ENCODE data around the gene GP5.

GP5 gene

DNA sequence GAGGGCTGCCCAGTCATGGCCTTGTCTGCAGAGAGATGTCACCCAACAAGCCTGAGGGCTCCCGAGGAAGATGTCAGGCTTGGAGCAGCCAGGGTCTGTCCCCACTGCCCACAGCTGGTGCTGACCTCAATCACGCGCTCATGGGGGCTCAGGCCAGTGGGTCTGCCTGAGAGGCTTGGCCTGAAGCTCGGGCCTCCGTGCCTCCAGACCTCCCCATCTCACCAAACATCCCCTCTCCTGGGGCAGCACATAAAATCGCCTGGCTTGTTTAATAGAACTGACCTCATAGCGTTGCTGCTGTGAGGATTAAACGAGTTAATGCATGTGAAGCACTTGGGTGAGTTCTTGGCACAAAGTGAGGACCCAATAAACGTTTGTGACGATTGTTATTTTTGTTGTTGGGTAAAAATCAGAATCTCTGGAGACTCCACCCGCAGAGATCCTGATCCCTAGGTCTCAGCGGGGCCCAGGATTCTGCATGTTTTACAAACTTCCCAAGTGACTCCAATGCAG, 33.0 kb downstream of the GP5 start:
- TF ChIP-seq, protein P1, sequence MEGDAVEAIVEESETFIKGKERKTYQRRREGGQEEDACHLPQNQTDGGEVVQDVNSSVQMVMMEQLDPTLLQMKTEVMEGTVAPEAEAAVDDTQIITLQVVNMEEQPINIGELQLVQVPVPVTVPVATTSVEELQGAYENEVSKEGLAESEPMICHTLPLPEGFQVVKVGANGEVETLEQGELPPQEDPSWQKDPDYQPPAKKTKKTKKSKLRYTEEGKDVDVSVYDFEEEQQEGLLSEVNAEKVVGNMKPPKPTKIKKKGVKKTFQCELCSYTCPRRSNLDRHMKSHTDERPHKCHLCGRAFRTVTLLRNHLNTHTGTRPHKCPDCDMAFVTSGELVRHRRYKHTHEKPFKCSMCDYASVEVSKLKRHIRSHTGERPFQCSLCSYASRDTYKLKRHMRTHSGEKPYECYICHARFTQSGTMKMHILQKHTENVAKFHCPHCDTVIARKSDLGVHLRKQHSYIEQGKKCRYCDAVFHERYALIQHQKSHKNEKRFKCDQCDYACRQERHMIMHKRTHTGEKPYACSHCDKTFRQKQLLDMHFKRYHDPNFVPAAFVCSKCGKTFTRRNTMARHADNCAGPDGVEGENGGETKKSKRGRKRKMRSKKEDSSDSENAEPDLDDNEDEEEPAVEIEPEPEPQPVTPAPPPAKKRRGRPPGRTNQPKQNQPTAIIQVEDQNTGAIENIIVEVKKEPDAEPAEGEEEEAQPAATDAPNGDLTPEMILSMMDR (IDR thresholded peaks at IDR 0.05; ENCODE audit: borderline replicate concordance, insufficient read depth, low read depth, low read length) = no peak

DNA sequence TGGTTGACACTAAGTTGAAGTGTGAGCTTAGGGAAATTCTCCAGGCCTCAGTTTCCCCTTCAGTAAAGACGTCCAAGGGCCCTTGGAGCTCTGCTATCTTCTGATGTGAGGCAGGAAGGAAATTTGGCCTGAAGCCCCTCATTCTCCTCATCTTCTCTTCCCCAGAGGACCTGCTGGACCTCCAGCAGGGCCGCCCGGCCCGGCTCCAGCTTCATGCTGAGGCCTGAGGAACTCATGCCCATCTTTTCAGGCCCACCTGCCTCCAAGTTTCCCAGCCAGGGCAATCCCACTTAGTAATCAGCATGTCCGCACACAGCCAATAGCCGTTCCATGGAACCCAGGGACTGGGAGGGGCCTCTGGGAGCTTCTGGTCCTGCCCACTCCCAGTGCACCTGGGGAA, 33.5 kb downstream of the GP5 start:
- TF ChIP-seq, protein P1 (IDR thresholded peaks at IDR 0.05; ENCODE audit: borderline replicate concordance, insufficient read depth, low read depth, low read length) = no peak
- H3K4me3 ChIP-seq (ENCODE audit: low read depth, low read length) = no peak overlapping the region

More for the DNA sequence above, 33.0 kb downstream of the GP5 start:
- no peak overlapping the region for H3K4me3 ChIP-seq (ENCODE audit: low read depth, low read length)

DNA sequence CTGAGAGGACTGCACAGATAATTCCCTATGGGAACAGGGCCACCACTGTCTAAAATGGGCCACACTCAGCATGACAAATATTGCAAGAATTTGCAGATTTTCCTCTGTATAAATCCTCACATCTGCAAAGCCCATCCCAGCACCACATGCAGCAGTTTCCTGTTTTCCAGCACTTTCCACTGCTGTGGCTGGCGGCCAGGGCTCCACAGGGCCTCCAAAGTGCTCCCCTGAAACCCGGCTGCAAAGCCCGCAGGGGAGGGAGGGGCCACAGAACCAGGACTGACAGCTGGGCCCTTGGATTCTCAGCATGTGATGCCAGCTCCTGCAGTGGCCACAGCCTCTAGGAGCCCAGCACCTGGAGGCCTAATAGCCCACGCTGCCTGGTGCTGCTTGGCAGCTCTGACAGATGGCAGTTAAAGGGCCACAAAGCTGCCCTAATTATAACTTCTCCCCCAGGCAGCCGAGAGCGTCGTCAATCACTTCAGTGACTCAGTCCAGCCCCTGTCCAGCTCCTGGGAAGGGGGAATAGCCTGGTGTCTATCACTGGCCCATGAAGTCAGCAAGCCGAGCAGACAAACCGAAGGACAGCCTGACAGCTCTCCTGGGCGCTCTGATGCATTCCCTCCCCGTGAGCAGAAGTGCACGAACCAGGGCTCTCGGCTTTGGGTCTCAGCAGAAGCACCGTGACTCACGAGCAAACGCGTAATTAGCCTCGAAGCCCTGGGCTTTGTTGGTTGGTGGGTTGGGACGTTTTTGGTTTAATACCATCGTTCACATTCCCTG, 34.2 kb downstream of the GP5 start:
- TF ChIP-seq, protein P1 (IDR thresholded peaks at IDR 0.05; ENCODE audit: borderline replicate concordance, insufficient read depth, low read depth, low read length) = no peak
- no peak overlapping the region for H3K4me3 ChIP-seq (ENCODE audit: low read depth, low read length)

DNA sequence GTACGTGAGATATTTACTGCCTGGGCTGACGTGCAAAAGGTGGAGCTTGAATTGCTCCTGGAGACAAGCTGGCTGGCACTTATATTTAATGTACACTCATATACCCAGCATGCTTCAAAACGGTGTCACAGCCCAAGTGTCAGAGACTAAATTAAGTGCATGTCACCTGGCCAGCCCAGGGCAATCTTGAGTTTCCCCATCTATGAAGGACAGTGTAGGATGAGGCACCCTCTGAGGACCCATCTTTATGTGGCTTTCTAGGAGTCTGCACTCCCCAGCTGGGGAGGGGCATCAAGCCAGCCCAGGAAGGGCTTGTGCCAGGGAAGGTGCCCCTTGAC, 34.8 kb downstream of the GP5 start:
- TF ChIP-seq, protein P1 (IDR thresholded peaks at IDR 0.05; ENCODE audit: borderline replicate concordance, insufficient read depth, low read depth, low read length) = no peak
- H3K4me3 ChIP-seq (ENCODE audit: low read depth, low read length) = no peak overlapping the region

DNA sequence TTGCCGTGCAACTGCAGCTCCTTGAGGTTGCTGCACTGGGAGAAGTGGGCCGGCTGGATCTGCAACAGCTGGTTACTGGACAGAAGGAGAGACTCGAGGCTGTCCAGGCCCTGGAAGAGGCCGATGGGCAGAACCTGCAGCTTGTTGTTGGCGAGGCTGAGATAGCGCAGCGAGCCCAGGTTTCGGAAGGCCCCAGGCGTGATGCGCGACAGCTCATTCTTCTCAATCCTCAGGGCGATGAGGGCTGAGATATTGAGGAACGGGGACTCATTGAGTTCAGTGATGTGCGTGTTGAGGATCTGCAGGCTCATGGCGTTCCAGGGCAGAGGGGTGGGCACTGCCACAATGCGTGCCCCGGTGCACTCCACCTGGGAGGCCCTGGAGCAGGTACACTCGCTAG, 38.5 kb downstream of the GP5 start:
- TF ChIP-seq, protein P1 (IDR thresholded peaks at IDR 0.05; ENCODE audit: borderline replicate concordance, insufficient read depth, low read depth, low read length) = no peak
- H3K4me3 ChIP-seq (ENCODE audit: low read depth, low read length) = no peak overlapping the region

DNA sequence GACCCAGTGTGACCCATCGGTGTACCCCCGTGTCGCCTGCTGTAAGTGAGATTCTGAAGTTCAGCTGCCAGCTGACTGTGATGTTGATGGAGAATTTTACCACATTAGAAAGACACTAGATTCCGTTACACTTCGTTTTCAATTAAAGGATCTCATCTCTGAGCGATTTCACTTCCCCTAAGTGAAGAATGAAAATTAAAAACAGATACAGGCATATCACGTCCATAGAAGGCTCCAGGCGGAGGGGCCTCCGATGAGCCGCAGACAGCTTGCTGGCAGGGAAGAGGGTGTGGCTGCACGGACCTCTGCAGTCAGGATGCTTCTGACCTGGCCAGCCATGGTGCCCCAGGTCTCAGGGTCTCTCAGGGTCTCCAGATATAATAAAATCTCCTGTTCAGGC, 41.4 kb downstream of the GP5 start:
- no peak overlapping the region for H3K4me3 ChIP-seq (ENCODE audit: low read depth, low read length)
- TF ChIP-seq, protein P1 (IDR thresholded peaks at IDR 0.05; ENCODE audit: borderline replicate concordance, insufficient read depth, low read depth, low read length) = no peak

DNA sequence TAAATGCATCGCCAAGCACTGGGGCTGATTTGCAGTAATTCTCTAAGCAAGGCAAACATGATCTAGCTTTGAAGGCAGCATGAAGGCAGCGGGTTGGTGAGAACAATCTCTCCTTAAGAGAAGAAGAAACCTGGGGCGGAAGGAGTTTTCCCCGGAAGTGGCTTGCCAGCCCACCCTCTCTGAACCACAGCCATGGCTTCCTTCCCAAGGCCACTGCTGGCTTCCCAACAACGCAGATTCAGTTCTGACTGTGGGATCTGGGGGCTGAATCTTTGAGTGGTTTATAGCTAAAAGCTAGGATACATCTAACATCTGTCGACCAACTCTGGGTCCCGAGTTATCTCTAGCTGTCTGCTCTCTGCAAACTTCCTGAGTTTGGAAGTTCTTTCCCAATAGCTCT, 43.7 kb downstream of the GP5 start:
- TF ChIP-seq, protein P1 (IDR thresholded peaks at IDR 0.05; ENCODE audit: borderline replicate concordance, insufficient read depth, low read depth, low read length) = no peak
- H3K4me3 ChIP-seq (ENCODE audit: low read depth, low read length) = no peak overlapping the region

Measured in GM12875 (cell line).